HG03354 (cell line): Measurements from ENCODE around the gene LPGAT1.
"Not testable (repeated sequence)": the region's sequence is repeated elsewhere in the genome, so short reads cannot be mapped to it uniquely, and the experiment has no call there.

ENCODE experiments used
- ATAC-seq: cut with Tn5 transposase; IDR thresholded peaks from one replicate; pipeline ENCODE4 v1.9.1; 2021; ENCODE audit warnings: mild to moderate bottlenecking; ENCODE audit not compliant: unreplicated experiment, poor library complexity, severe bottlenecking

The LPGAT1 gene

GRCh38 chr1:211737115-211738035, 93.2 kb downstream of the LPGAT1 start:
- no peak for ATAC-seq

- no peak for ATAC-seq
Observed at GRCh38 chr1:211736351-211736915, 94.1 kb downstream of the LPGAT1 start.

DNA sequence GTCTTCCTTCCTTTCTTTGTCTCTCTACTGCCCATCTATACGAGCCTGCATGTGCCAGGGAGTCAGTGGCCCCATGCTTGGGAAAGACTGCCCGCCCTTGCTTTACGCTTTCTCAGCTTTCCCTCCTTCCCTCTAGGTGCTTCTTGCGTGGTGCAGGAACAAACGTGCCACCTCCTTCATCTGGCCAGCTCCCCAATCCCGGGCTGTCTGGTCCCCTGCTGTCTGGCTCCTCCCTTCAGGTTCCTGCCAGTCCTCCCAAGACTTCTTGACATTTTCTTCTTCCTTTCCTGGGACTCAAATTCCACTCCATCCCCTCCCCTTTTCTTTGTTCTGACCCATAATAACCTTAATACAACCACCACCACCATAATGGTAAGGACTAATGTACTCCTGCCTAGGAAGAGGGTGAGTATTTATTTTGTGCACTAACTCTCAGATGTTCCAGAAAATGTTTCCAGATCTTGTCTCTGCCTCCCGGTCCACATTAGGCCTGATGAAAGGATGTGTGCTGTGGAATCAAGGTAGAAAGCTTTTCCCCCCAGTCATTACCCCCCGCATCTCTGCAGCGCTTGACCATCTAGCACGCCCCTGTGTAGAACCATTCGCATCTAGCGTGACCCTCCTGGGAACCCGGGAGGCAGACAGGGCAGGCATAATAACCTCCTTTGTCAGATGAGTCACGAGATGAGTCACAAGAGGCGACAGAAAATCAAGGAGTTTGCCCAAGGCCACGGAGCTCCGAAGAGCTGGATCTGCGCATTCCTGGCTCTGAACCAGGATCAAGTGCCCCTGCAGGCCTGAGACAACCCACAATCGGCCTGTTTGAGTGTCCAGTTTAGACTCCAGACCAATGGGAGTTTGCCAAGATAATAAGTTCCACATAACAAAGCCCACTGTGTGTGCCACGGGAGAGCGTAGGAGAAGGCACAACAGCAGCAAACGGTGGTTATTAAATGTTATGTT, 95.1 kb downstream of the LPGAT1 start:
- ATAC-seq: no peak

DNA sequence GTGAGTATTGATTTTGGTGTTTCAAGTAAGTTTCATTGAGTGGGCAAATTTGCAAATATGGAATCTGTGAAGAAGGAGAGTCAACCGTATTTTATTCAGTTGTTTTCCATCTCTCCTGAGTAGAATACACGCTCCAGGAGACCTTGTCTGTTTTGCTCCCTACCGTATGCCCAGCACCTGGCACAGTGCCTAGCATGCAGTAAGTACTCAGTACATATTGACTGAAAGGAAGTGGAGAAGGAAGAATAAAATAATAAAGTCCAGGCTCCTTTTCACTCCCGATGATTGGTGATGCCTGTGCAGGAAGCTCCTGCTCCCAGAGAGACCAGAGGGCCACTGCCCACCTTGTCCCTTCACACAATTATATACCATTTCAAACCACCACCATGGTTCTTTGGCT, 95.8 kb downstream of the LPGAT1 start:
- no peak for ATAC-seq

GRCh38 chr1:211734359-211734758, 96.2 kb downstream of the LPGAT1 start:
- no peak for ATAC-seq

DNA sequence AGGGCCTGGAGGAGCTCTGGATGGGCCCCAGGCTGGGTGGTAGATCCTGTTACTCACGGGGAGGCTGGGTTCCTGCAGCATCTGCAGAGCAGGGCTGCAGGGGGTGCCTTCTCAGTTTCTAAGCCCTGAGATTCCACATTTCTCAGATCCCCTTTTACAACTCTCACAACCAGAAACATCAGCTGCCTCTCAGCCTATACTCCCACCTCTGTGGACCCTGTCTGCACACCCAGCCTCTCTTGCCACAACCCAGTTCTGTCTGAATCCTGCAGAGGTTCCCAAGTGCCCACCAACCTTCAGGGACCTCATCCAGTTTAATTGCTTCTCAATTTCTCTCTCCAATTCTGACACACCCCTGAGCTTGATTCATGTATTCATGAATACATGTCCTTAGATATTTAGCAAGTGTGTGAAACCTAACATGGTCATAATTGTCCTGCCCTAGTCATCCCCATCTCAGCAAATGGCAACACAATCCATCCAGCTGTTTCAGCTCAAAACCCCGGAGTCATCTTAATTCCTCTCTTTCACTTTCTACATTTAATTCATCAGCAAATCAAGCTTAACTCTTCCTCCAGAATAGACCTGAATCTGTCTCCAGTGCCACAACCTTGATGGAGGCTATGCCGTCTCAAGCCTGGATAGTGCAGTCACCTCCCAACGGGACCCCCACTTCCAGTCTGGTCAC, 98.1 kb downstream of the LPGAT1 start:
- ATAC-seq: no peak

DNA sequence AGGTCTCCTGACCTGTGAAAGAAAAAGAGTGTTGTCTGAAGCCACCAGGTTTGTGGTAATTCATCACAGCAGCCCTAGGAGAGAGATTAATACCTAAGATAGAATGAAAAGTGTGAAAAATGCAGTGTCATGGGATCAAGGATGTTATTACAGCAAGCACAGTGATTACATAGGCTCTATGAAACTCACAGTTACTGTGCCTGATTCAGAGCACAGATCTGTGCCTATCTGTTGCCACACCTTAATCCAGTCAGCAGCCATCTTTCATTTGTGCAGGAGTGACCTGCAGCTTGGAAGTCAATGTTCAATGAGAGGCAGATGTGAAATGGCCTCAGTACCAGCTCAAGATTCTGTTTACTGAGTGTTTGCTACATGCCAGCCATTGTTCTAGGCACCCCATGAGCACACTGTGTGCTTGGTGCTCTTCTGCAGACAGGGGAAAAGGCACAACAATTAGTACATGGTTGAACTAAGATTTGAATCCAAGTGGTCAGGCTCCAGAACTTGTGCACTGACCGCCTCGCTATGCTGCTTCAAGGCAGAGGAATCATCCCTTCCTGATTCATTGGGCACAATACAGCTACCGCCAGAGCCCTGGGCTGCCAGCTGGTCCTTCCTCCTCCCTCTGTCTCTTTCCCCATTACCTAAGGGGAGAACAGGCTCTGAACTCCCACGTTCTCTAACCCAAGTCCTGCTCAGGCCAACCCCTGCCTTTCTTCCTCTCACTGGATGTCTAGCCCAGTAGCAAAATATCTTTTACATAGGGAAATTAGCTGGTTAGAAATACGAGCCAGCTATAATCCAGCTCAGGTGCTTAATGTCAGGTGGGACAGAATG, 98.9 kb downstream of the LPGAT1 start:
- no peak for ATAC-seq

- no peak for ATAC-seq
Observed at GRCh38 chr1:211730347-211730746, 100.2 kb downstream of the LPGAT1 start.

DNA sequence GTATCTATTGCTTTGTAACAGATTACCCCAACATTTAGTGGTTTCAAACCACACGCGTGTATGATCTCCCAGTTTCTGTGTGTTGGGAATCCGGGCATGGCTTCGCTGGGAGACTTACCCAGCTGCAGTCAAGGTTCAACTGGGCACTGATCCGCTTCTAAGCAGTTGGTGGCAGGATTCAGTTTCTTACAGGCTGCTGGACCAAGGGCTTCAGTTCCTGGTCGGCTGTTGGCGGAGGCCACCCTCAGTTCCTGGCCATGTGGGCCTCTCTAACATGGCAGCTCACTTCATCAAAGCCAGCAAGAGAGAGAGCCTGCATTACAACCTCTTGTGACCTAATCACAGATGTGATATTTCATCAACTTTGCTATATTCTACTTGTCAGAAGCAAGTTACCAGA, 101.3 kb downstream of the LPGAT1 start:
- ATAC-seq: no peak

- ATAC-seq: no peak
Observed at GRCh38 chr1:211726467-211726995, 104.0 kb downstream of the LPGAT1 start.

DNA sequence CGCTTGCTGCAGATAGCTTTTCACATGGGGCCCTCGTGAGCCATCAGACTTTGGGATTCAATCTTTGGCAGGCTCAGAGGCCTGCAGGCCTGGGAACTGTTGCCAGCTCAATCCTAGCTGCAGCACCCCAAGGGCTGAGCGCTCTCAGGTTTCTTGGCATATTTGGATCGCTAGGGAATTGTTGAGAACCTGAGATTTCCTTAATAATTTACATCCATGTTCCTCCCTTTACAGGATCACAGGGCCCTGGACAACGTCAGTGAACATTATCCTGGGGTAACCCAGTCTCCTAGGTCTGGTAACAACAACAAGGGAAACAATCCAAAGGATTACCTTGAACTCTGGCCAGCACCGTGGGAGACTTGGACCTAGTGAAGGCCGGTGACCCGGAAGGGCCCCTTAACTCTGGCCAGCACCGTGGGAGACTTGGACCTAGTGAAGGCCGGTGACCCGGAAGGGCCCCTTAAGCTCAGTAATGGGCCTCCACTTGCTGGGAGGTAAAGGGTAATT, 105.8 kb downstream of the LPGAT1 start:
- no peak for ATAC-seq

GRCh38 chr1:211723273-211723672, 107.3 kb downstream of the LPGAT1 start:
- ATAC-seq: no peak

- no peak for ATAC-seq
Observed at GRCh38 chr1:211722277-211723175, 108.0 kb downstream of the LPGAT1 start.

DNA sequence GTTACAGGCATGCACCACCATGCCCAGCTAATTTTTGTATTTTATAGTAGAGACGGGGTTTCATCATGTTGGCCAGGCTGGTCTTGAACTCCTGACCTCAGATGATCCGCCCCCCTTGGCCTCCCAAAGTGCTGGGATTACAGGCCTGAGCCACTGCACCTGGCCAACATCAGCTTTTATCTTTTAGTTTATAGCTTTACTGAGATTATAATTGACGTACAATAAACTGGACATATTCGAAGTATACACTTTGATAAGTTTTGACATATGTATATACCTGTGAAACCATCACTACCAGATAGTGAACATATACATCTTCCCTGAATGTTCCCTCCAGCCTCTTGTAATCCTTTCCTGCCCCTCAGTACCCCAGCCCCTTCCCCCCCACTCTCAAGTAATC, 114.0 kb downstream of the LPGAT1 start:
- not testable (repeated sequence) for ATAC-seq

DNA sequence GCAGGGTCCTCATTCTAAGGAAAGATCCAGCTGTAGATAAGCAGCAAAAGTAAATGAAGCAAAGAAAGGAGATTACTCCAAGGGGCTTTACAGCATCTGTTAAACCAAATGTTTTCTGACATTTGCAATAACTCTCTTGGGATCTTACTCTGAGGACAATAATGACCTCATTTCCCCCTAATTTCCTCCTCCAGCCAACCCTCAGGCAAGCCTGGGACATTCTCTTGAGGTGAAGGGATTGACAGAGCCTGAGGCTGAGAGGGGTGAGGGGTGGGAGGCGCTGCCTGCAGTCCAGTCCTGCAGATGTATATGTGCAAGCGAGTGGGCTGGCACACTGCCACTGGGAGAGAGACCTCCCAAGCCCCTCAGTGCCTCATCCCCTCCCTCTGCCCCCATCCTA, 114.6 kb downstream of the LPGAT1 start:
- ATAC-seq: no peak

GRCh38 chr1:211714154-211714553, 116.4 kb downstream of the LPGAT1 start:
- no peak for ATAC-seq

GRCh38 chr1:211713231-211713630, 117.3 kb downstream of the LPGAT1 start:
- ATAC-seq: no peak
